ENCODE results near the gene THY1. TPM values are rescaled to one million over a fixed set of nuclear protein-coding genes. Genes with fewer than 3 reads are reported as not detected.
"Not testable (repeated sequence)": the region's sequence is repeated elsewhere in the genome, so short reads cannot be mapped to it uniquely, and the experiment has no call there.

THY1 gene
- total RNA-seq, 3 donors from 2014 or later, result 2.8 to 32.5 (median 28.3) TPM

DNA sequence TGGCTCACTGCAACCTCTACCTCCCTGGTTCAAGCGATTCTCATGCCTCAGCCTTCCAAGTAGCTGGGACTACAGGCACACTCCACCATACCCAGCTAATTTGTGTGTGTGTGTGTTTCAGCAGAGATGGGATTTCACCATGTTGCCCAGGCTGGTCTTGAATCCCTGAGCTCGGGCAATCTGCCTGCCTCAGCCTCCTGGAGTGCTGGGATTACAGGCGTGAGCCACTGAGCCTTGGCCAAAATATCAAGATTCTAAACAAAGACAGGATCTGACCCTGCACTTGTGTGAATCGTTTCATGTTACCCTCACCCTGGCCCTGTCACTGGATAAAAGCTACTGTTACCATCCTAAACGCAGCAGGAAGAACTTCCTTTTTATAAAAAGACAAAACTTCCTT is 15.6 kb upstream of the THY1 start:
- ATAC-seq (no peak), DNase-seq (no peak)
- TF ChIP-seq CTCF (IDR thresholded peaks at IDR 0.05), result no peak
- intact Hi-C loops (cut with DNase I, micrococcal nuclease), result no loop called here
- H3K4me1 ChIP-seq (ENCODE audit: low read depth), result no peaks in the 10 kb centered on the region
- no peaks in the 10 kb centered on the region for H3K36me3 ChIP-seq (ENCODE audit: low read depth)
- H3K9me3 ChIP-seq, result no peaks in the 10 kb centered on the region
- H3K4me3 ChIP-seq, result no peak overlapping the region

GRCh38 chr11:119437521-119437920 is 14.5 kb upstream of the THY1 start:
- H3K36me3 ChIP-seq (ENCODE audit: low read depth); H3K9me3 ChIP-seq; intact Hi-C loops (cut with DNase I, micrococcal nuclease); H3K4me3 ChIP-seq; ATAC-seq; DNase-seq; H3K4me1 ChIP-seq (ENCODE audit: low read depth): not testable (repeated sequence)

DNA sequence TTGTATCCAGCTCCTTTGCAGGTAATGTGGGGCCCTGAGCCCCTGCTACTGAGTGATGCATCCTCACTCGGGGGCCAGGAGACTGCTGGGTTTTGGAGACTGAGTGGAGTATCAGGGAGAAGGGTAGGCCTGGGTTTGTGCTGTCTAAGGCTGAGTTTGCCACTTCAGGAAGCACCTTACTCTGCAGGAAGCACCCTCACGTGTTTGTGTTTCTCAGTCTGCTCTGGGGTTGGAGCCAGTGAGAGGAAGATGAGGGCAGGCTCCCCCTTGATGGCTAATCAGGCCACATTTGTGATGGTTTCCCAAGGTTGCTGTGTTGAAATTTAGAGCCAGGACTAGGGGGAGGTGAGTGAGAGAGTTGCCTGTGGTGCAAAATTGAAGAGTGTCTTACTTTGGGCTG is 13.7 kb upstream of the THY1 start:
- TF ChIP-seq CTCF (IDR thresholded peaks at IDR 0.05), result no peak
- no peaks in the 10 kb centered on the region for H3K9me3 ChIP-seq
- no peaks in the 10 kb centered on the region for H3K4me1 ChIP-seq (ENCODE audit: low read depth)
- H3K36me3 ChIP-seq (ENCODE audit: low read depth), result no peaks in the 10 kb centered on the region
- ATAC-seq, result no peak
- DNase-seq, result no peak
- H3K4me3 ChIP-seq, result no peak overlapping the region
- intact Hi-C loops (cut with DNase I, micrococcal nuclease), result no loop called here

DNA sequence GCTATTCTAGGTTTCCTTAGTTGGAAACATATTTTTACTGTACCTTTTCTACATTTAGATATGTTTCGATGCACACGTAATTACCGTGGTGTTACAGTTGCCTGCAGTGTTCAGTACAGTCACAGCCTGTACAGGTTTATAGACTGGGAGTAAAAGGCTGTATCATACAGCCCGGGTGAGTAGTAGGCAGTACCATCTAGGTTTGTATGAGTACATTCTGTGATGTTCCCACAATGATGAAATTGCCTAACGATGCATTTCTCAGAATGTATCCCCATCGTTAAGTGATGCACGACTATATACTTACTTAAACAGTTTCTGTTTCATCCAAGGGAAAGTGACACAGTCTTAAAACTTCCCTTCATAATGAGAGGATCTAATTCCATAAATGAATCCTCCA is 13.1 kb upstream of the THY1 start:
- no peaks in the 10 kb centered on the region for H3K4me1 ChIP-seq (ENCODE audit: low read depth)
- ATAC-seq (no peak), DNase-seq (no peak)
- H3K36me3 ChIP-seq (ENCODE audit: low read depth), result no peaks in the 10 kb centered on the region
- H3K9me3 ChIP-seq, result no peaks in the 10 kb centered on the region
- intact Hi-C loops (cut with DNase I, micrococcal nuclease), result no loop called here
- H3K4me3 ChIP-seq, result no peak overlapping the region
- no peak for TF ChIP-seq CTCF (IDR thresholded peaks at IDR 0.05)

GRCh38 chr11:119434591-119435330 is 11.8 kb upstream of the THY1 start:
- ATAC-seq (no peak), DNase-seq (no peak)
- intact Hi-C loops (cut with DNase I, micrococcal nuclease), result no loop called here
- no peaks in the 10 kb centered on the region for H3K9me3 ChIP-seq
- H3K36me3 ChIP-seq (ENCODE audit: low read depth), result no peaks in the 10 kb centered on the region
- TF ChIP-seq CTCF (IDR thresholded peaks at IDR 0.05), result no peak
- H3K4me1 ChIP-seq (ENCODE audit: low read depth), result no peaks in the 10 kb centered on the region
- H3K4me3 ChIP-seq, result no peak overlapping the region

GRCh38 chr11:119433358-119433725 is 10.4 kb upstream of the THY1 start:
- Histone ChIP-seq H3K36me3 (ENCODE audit: low read depth) (no peaks in the 10 kb centered on the region), H3K4me3 (no peak overlapping the region), H3K9me3 (no peaks in the 10 kb centered on the region), H3K4me1 (ENCODE audit: low read depth) (no peaks in the 10 kb centered on the region)
- intact Hi-C loops (cut with DNase I, micrococcal nuclease), result no loop called here
- no peak for DNase-seq
- no peak for ATAC-seq
- TF ChIP-seq CTCF (IDR thresholded peaks at IDR 0.05), result no peak
